Lung microvascular endothelial cell (primary cell): ENCODE measurements around the gene ZNF692. TPM values are rescaled to one million over a fixed set of nuclear protein-coding genes. Genes with fewer than 3 reads are reported as not detected.
"Not testable (repeated sequence)": the region's sequence is repeated elsewhere in the genome, so short reads cannot be mapped to it uniquely, and the experiment has no call there.

Source experiments
- DNase-seq, 2 donors: peaks; one replicate each; pipeline versions ENCODE4 v3.0.0 to v3.0.0-alpha.2; 2010; ENCODE audit warnings: low read depth in 2 of 2
- total RNA-seq: library from RNA; depleted of rRNA; stranded (reverse); fragments of >200 nt; gene quantifications from 2 replicates; pipeline ENCODE4 v1.2.1, GENCODE V29; 2014

Gene ZNF692
- total RNA-seq, result 4.4 and 7.9 TPM in 2 replicates

GRCh38 chr1:248858891-248859889, at the start of gene ZNF692:
Gene ZNF692 (minus strand): TSS chr1:248859085. CDS start chr1:248858309, 776 bp downstream.
- DNase-seq, result peak; percentile 98

GRCh38 chr1:248906753-248907661, 48.1 kb upstream of the ZNF692 start:
- peak; percentile 6 to 8 for DNase-seq

GRCh38 chr1:248906009-248906752, 47.3 kb upstream of the ZNF692 start, which contains the start of gene PGBD2:
Gene PGBD2 (plus strand): TSS chr1:248906235. CDS start chr1:248913863, 7,628 bp downstream.
- DNase-seq, result peak; percentile 93 to 96

GRCh38 chr1:248905662-248906008, 46.8 kb upstream of the ZNF692 start:
- DNase-seq, result no peak

- DNase-seq, result no peak
These were observed 45.7 kb upstream of the ZNF692 start for GRCh38 chr1:248904437-248905216.

GRCh38 chr1:248901578-248901977, 42.7 kb upstream of the ZNF692 start:
- DNase-seq, result no peak

- no peak for DNase-seq
These were observed 41.8 kb upstream of the ZNF692 start for GRCh38 chr1:248900637-248901036.

- DNase-seq, result no peak
These were observed 38.8 kb upstream of the ZNF692 start for GRCh38 chr1:248897412-248898337.

GRCh38 chr1:248894837-248895236, 36.0 kb upstream of the ZNF692 start:
- no peak for DNase-seq

GRCh38 chr1:248892590-248892989, 33.7 kb upstream of the ZNF692 start:
- DNase-seq, result no peak

- DNase-seq, result no peak
These were observed 32.9 kb upstream of the ZNF692 start for GRCh38 chr1:248891758-248892157.

- DNase-seq, result no peak
These were observed 31.9 kb upstream of the ZNF692 start for GRCh38 chr1:248890549-248891498.

GRCh38 chr1:248889914-248890243, 31.0 kb upstream of the ZNF692 start:
- not testable (repeated sequence) for DNase-seq

- DNase-seq, result no peak
These were observed 27.5 kb upstream of the ZNF692 start for GRCh38 chr1:248886237-248886895.

GRCh38 chr1:248885646-248886045, 26.8 kb upstream of the ZNF692 start:
- no peak for DNase-seq

GRCh38 chr1:248884632-248885295, 25.9 kb upstream of the ZNF692 start:
- DNase-seq, result no peak

GRCh38 chr1:248882427-248882826, 23.5 kb upstream of the ZNF692 start:
- not testable (repeated sequence) for DNase-seq
